ENCODE data around the gene MACROH2A2.
"Not testable (repeated sequence)": the region's sequence is repeated elsewhere in the genome, so short reads cannot be mapped to it uniquely, and the experiment has no call there.

Gene MACROH2A2

DNA sequence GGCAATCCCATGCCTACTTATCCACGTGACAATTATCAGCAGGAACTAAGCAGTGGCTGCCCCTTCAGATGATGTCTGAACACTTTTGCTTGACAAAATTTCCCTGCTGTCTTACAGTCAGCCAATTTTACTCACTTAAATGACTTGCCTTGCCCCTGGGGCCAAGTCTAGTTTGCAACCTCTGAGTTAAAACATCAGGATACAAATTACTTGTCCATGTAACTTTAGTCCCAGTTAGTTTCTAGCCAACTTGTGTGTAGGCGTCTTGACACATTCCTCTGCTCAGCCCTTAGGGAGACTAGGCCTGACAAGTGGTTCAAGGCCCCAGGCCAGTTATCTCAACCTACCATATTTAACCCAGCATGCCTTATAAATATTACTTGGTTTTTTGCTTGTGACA, 105.5 kb downstream of the MACROH2A2 start:
- no peak for DNase-seq (ENCODE audit: low spot score)

DNA sequence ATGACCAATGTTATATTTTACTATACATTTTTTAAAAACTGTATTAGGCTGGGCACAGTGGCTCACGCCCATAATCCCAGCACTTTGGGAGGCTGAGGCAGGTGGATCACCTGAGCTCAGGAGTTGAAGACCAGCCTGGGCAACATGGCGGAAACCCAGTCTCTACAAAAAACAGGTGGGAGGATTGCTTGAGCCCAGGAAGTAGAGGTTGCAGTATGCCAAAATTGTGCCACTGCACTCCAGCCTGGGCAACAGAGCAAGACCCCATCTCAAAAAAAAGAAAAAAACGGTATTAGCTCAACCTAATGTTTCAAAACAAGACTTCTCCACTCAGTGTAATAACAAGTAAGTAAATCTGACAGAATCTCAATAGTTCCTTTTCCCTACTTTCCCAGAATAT, 106.7 kb downstream of the MACROH2A2 start:
- DNase-seq (ENCODE audit: low spot score), result not testable (repeated sequence)

DNA sequence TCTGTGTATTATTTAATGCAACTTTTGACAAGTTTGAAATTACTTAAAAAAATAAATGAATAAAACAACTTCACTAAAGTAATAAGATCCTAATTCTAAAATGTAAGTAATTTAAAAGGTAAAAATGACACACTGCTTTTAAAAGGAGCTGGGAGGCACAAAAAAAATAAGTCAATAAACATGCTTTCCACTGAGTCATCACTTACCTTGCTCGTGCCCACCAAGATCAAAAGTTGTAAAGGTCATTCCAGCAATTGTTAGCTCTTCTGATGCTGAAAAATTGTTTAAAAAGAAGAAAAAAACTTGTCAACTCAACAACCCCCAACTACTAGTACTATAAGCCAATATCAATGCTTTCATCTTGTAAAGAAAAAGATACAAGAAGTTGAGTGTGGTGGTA, 108.2 kb downstream of the MACROH2A2 start:
- DNase-seq (ENCODE audit: low spot score), result no peak
